Suprapubic skin (tissue), 3 donors: ENCODE results near the gene SERPINB6.

Experiments used
- POLR2AphosphoS5 ChIP-seq, 3 donors: sonication (generic); formaldehyde crosslinking; IDR thresholded peaks; one replicate each; pipeline ENCODE4 v1.6.1; 2017; ENCODE audit warnings: antibody characterized with exemption in 3 of 3
- TF ChIP-seq, protein P1 (sequence below), 2 donors: fragments of 200-600 bp in 1 of 2; fragments of 450-650 bp in 1 of 2; sonication (generic) in 1 of 2; IDR thresholded peaks; one replicate each; pipeline ENCODE4 v1.5.1; 2016 to 2019; ENCODE audit warnings: antibody characterized with exemption in 2 of 2, mild to moderate bottlenecking in 1 of 2, moderate library complexity in 1 of 2

DNA sequence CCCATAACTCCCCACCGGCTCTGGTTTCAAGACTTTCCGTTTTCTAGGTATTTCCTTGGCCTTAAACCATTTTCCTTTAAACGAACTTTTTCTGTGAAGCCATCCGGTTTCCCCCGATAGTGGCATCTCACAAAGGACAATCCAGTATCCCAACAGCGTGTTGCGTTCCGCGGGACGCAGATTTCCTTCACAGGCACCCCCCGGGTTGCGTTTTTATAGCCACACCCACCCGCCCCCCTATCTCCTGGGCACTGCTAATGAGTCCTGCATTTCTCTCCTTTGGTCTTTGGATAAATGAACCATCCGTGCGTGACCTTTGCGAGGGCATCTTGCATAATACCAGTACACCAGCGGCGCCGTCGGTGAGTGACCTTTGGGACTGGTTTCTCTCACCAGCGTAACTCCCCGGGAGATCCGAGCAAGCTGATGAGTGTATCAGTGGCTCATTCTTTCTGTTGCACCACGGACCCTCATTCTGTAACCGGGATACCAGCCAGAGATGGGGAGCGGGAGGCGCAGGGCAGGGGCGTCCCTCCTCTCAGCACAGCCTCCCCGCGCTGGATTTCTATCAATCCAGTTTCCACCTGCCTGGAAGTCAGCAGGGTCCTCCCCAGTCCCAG, 27.7 kb upstream of the SERPINB6 start:
- TF ChIP-seq, protein P1, sequence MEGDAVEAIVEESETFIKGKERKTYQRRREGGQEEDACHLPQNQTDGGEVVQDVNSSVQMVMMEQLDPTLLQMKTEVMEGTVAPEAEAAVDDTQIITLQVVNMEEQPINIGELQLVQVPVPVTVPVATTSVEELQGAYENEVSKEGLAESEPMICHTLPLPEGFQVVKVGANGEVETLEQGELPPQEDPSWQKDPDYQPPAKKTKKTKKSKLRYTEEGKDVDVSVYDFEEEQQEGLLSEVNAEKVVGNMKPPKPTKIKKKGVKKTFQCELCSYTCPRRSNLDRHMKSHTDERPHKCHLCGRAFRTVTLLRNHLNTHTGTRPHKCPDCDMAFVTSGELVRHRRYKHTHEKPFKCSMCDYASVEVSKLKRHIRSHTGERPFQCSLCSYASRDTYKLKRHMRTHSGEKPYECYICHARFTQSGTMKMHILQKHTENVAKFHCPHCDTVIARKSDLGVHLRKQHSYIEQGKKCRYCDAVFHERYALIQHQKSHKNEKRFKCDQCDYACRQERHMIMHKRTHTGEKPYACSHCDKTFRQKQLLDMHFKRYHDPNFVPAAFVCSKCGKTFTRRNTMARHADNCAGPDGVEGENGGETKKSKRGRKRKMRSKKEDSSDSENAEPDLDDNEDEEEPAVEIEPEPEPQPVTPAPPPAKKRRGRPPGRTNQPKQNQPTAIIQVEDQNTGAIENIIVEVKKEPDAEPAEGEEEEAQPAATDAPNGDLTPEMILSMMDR (IDR thresholded peaks at IDR 0.05): no peak
- TF ChIP-seq POLR2AphosphoS5 (IDR thresholded peaks at IDR 0.05): peak in 2 of 3 donors; percentile 4 to 68
